ENCODE results near the gene MUS81. TPM values are rescaled to one million over a fixed set of nuclear protein-coding genes. Genes with fewer than 3 reads are reported as not detected.

The MUS81 gene
- total and polyA plus RNA-seq, 2 of the 13 experiments (the other 11 are each of a cell fraction or from before 2014, with no cell fraction given), result 25.6 to 30.2 TPM

DNA sequence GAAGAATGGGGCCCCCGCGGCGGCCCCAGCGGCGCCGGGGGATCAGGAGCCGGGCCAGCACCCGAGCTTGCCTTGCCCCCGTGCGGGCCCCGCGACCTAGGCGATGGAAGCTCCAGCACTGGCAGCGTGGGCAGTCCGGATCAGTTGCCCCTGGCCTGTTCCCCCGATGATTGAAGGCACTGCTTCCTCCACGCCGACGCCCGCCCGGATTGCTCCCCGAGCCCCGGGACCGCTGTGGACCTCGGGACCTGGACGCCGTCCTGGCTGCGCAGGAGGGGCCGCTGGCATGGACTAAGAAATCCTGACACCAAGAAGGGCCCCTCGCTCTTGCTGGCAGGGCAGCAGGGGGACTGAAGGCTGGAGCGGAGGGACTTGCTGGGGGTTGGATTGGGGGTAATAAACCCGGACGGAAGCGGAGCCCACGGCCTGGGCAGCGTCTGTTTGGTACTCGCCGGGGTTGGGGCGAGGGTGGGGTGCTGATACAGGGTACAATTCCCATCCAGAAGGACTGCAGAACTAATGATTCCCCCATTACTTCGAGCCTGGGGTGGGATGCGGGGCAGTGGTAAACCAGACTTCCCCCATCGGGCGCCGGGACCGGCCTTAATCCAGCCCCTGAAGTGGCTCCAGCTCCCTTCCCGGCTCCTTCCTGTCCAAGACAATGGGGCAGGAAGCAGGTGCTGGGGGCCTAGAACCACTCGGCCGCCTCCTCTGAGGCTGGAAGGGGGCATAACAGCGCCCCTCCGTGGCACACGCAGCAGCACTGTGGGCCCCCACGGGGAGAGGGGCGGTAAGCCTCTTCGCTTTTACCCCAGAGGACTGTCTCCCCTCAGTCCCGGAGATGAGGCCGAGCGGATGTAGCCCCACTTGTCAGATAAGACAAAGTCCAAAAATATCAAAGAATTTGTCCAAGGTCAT, 31.2 kb downstream of the MUS81 start (continued):
- TF ChIP-seq, protein P1, sequence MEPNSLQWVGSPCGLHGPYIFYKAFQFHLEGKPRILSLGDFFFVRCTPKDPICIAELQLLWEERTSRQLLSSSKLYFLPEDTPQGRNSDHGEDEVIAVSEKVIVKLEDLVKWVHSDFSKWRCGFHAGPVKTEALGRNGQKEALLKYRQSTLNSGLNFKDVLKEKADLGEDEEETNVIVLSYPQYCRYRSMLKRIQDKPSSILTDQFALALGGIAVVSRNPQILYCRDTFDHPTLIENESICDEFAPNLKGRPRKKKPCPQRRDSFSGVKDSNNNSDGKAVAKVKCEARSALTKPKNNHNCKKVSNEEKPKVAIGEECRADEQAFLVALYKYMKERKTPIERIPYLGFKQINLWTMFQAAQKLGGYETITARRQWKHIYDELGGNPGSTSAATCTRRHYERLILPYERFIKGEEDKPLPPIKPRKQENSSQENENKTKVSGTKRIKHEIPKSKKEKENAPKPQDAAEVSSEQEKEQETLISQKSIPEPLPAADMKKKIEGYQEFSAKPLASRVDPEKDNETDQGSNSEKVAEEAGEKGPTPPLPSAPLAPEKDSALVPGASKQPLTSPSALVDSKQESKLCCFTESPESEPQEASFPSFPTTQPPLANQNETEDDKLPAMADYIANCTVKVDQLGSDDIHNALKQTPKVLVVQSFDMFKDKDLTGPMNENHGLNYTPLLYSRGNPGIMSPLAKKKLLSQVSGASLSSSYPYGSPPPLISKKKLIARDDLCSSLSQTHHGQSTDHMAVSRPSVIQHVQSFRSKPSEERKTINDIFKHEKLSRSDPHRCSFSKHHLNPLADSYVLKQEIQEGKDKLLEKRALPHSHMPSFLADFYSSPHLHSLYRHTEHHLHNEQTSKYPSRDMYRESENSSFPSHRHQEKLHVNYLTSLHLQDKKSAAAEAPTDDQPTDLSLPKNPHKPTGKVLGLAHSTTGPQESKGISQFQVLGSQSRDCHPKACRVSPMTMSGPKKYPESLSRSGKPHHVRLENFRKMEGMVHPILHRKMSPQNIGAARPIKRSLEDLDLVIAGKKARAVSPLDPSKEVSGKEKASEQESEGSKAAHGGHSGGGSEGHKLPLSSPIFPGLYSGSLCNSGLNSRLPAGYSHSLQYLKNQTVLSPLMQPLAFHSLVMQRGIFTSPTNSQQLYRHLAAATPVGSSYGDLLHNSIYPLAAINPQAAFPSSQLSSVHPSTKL (CRISPR knock-in tag; IDR thresholded peaks at IDR 0.05), result peak; percentile 63
- no peak for TF ChIP-seq YY1 (IDR thresholded peaks at IDR 0.05; ENCODE audit: insufficient read depth, insufficient replicate concordance, low read depth, low read length)
- TF ChIP-seq, protein P2, sequence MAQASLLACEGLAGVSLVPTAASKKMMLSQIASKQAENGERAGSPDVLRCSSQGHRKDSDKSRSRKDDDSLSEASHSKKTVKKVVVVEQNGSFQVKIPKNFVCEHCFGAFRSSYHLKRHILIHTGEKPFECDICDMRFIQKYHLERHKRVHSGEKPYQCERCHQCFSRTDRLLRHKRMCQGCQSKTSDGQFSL (CRISPR knock-in tag; IDR thresholded peaks at IDR 0.05), result 0 out of 2 replicates have a peak, but pooled peaks have one; percentile 71
- 0 out of 2 replicates have a peak, but pooled peaks have one; percentile 9 for TF ChIP-seq DNMT3B (CRISPR knock-in tag; conservative IDR thresholded peaks at IDR 0.05)
- TF ChIP-seq, protein P3, sequence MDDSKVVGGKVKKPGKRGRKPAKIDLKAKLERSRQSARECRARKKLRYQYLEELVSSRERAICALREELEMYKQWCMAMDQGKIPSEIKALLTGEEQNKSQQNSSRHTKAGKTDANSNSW (CRISPR knock-in tag; IDR thresholded peaks at IDR 0.05; ENCODE audit: borderline replicate concordance), result peak; percentile 45; the same call in 1 of the 2 replicates
- peak; percentile 80 for TF ChIP-seq PHF21A (CRISPR knock-in tag; IDR thresholded peaks at IDR 0.05)
- 0 out of 2 replicates have a peak, but pooled peaks have one; percentile 24 for TF ChIP-seq ZMYM4 (CRISPR knock-in tag; IDR thresholded peaks at IDR 0.05)
- TF ChIP-seq MAFK (conservative IDR thresholded peaks at IDR 0.05 in 1 of 2, IDR thresholded peaks at IDR 0.05 in 1 of 2; ENCODE audit: low read length in 2 of 2), result no peak
- TF ChIP-seq, protein P4, sequence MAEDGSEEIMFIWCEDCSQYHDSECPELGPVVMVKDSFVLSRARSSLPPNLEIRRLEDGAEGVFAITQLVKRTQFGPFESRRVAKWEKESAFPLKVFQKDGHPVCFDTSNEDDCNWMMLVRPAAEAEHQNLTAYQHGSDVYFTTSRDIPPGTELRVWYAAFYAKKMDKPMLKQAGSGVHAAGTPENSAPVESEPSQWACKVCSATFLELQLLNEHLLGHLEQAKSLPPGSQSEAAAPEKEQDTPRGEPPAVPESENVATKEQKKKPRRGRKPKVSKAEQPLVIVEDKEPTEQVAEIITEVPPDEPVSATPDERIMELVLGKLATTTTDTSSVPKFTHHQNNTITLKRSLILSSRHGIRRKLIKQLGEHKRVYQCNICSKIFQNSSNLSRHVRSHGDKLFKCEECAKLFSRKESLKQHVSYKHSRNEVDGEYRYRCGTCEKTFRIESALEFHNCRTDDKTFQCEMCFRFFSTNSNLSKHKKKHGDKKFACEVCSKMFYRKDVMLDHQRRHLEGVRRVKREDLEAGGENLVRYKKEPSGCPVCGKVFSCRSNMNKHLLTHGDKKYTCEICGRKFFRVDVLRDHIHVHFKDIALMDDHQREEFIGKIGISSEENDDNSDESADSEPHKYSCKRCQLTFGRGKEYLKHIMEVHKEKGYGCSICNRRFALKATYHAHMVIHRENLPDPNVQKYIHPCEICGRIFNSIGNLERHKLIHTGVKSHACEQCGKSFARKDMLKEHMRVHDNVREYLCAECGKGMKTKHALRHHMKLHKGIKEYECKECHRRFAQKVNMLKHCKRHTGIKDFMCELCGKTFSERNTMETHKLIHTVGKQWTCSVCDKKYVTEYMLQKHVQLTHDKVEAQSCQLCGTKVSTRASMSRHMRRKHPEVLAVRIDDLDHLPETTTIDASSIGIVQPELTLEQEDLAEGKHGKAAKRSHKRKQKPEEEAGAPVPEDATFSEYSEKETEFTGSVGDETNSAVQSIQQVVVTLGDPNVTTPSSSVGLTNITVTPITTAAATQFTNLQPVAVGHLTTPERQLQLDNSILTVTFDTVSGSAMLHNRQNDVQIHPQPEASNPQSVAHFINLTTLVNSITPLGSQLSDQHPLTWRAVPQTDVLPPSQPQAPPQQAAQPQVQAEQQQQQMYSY (CRISPR knock-in tag; IDR thresholded peaks at IDR 0.05), result no peak
- TF ChIP-seq, protein P5, sequence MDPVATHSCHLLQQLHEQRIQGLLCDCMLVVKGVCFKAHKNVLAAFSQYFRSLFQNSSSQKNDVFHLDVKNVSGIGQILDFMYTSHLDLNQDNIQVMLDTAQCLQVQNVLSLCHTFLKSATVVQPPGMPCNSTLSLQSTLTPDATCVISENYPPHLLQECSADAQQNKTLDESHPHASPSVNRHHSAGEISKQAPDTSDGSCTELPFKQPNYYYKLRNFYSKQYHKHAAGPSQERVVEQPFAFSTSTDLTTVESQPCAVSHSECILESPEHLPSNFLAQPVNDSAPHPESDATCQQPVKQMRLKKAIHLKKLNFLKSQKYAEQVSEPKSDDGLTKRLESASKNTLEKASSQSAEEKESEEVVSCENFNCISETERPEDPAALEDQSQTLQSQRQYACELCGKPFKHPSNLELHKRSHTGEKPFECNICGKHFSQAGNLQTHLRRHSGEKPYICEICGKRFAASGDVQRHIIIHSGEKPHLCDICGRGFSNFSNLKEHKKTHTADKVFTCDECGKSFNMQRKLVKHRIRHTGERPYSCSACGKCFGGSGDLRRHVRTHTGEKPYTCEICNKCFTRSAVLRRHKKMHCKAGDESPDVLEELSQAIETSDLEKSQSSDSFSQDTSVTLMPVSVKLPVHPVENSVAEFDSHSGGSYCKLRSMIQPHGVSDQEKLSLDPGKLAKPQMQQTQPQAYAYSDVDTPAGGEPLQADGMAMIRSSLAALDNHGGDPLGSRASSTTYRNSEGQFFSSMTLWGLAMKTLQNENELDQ (CRISPR knock-in tag; IDR thresholded peaks at IDR 0.05; ENCODE audit: borderline replicate concordance), result no peak
- TF ChIP-seq ZBTB3 (CRISPR knock-in tag; IDR thresholded peaks at IDR 0.05; ENCODE audit: borderline replicate concordance, low read depth), result no peak
- TF ChIP-seq ZFP36L1 (CRISPR knock-in tag; IDR thresholded peaks at IDR 0.05), result no peak
- TF ChIP-seq IKZF4 (CRISPR knock-in tag; IDR thresholded peaks at IDR 0.05; ENCODE audit: borderline replicate concordance, low read depth, not compliant biosample characterization), result no peak
- TF ChIP-seq ZNF547 (CRISPR knock-in tag; IDR thresholded peaks at IDR 0.05), result no peak
- no peak for TF ChIP-seq ZKSCAN8 (CRISPR knock-in tag; IDR thresholded peaks at IDR 0.05; ENCODE audit: borderline replicate concordance)
- TF ChIP-seq NR3C1 (CRISPR knock-in tag; IDR thresholded peaks at IDR 0.05), result no peak
- peak; percentile 89 for TF ChIP-seq ETV5 (CRISPR knock-in tag; IDR thresholded peaks at IDR 0.05; ENCODE audit: borderline replicate concordance)

All from HepG2 (cell line).